Inferior parietal cortex (tissue), 1 donor: ENCODE measurements around the gene GABRA1.
A peak's percentile ranks its signal among the peaks of the same experiment; 100 is the strongest.

Experiments used
- DNase-seq: peaks from one replicate; pipeline ENCODE4 v3.0.0-alpha.2; 2016; ENCODE audit errors: extremely low spot score

The GABRA1 gene

DNA sequence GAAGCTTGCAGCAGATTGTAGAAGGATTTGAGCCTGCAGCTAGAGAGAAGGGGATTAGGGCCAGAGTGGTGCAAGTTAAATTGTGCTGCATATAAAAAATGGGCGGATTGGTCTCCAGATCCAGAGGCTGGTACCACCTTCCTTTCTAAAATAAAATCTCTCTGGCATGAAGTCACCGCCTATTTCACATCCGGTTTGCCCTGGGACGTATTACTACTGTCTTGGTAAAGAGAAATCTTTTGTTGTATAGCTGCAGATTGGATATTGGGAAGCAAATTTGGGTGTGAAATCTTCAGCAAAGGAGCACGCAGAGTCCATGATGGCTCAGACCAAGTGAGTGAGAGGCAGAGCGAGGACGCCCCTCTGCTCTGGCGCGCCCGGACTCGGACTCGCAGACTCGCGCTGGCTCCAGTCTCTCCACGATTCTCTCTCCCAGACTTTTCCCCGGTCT is at the start of gene GABRA1:
TSS of gene GABRA1 (plus strand) at position 180 of the 451 bp plus-strand sequence. CDS start 2,691 bp downstream, outside the sequence.
- DNase-seq, result peak; percentile 49

DNA sequence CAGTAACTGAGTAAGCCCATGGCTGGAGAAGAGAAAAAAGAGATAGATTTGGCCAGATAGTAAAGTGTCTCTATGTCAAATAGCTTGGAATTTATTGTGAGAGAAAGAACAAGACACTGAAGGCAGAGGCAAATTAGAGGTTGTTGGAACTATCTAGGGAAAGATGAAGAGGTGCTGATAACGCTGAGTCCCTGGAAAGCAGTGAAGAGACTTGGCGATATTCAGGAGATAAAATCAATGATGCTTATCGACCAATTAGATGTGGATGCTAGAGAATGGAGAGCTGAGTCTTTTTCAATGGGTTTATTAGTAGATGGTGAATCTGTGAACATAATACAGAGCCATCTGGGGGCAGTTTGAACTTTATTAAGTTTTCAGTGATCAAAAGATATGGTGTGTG is 48.6 kb upstream of the GABRA1 start:
- DNase-seq, result no peak

DNA sequence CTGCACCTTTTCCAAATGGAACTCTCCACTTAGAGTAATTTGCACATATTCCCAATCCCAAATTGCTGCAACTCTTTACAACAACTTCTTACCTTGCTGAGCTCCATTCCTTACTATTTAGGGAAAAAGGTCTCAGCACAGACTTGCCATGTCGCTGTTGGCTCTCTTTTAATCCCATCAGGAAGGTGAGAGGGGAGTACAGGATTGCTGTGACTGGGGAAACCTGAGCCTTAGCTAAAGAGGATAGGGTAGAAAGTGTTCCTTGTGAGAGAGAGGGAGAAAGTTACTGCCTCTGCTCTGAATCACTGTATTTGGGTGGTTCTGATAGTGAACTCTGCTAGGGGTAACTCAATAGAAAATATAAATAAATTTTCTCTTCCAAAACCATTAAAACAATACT is 43.7 kb upstream of the GABRA1 start:
- no peak for DNase-seq

DNA sequence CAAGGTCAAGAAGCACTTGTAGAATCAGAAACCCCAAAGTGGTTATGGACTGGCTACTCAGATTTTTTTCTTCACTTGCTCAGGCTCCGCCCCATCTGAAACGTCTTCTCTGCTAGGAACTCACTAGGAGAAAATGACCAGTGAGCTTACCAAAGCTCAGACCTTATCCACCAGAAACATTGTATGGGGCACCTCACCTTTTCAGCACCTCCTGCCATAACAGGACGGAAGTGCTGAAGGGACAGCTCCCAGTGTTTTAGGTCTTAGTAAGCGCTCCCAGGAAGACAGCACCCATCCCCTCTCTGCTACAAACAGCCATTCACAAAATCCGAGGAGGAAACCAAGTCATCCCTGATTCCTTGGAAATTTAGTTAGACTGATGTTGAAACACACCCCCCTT is 1.2 kb upstream of the GABRA1 start:
- no peak for DNase-seq

DNA sequence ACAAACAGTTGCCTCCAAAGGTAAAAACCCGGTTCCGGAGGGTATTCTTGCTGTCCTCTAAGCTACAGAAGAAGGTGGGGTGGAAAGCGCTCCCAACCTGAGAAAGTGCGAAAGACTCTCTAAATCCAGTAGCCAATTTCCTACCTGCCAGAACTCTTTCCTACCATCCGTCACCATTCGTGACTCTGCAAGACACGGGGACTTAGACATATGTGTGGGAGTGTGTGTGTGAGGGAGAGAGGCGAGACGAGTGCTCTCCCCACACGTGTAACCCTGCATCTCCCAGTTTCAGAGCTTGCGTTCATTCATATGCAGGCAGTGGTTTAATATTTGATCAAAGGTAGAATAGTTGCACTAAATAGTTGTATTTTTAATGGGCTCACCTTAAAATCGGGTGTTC is 473 bp upstream of the GABRA1 start:
- DNase-seq, result no peak

DNA sequence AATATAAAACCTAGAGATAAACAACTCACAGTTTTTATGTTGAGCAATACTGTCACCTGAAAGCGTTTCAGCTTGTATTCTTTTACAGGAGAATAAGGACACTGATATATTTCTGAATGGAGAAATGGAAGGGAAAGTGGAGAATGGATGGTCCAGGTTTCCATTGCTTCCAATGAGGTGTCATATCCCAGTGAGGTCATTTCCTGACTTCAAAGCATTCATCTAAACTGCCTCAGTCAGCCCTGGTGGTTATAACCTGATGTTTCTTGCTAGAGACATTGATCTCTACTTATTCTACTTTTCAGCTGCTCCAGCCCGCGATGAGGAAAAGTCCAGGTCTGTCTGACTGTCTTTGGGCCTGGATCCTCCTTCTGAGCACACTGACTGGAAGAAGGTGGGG is 2.6 kb downstream of the GABRA1 start:
- no peak for DNase-seq

DNA sequence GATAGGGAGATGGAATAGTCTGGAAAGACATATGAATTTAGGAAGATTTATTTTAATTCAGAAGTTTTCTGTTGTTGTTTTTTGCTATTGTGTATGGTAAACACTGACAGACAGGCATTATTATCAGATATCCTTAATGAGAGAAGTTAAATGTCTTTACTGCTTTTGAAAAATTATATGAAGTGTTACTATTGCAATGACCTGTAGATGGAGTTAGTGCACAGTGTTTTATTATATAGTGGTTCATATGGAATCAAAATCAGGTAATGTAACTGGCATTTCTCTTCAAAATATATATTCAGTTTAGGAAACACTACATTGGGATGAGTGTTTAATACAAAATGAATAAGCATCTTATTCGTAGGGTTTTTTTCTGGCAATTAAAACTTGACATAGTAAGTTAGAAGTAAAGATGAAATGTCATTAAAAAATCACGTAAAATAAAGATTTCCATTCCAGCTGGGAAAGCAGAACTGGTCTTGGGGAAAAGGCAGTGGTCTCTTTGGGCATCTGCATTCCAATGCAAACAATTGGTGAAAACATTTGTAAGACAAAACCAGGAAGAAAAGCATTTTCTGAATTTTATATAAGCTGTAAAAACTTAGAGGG is 3.9 kb downstream of the GABRA1 start:
- no peak for DNase-seq

DNA sequence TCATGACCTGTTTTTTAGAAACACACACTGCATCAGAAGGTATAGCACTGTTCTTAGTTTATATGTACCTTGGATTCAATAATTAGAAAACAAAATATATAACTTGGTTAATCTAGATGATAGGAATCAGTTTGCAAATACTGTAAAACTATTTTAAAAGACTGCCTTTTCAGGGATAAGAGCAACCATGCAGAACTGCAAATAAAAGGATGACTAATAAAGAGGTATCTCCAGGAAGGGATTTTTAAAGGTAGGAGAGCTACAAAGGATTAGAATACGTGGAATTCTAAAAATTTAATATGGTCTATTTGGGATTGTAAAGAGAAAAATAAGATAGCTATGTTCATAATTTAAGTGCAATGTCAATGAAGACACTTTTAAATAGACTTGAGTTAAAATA is 9.4 kb downstream of the GABRA1 start:
- peak; percentile 5 for DNase-seq

DNA sequence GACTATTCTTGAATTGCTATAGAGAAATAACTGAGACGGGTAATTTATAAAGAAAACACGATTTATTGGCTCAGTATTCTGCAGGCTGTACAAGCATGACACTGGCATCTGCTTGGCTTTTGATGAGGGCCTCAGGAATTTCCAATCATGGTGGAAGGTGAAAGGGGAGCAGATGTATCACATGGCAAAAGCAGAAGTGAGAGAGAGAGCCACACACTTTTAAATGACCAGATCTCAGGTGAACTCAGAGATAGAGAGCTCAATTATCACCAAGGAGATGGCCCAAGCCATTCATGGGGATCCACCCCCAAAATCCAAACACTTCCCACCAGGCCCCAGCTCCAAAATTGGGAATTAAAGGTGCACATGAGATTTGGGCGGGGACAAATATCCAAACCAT is 15.3 kb downstream of the GABRA1 start:
- no peak for DNase-seq

DNA sequence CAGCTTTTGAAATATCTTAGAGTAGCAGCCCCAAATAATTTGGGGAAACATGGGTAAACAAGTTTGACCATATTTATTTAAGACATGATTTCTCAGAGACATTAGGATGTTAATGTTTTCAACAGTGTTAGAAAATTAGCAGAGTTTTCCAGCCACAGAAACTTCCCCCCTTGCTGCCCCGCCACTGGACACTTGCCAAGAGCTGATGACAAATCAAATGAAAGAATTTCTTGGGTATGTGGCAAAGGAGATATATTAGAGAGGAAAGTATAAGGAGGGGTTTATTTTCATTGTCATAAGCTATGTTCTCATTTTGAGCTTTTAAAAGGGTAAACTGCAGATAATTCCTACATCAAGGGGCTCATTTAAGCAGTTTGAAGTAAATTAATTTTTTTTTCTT is 15.9 kb downstream of the GABRA1 start:
- DNase-seq, result no peak

DNA sequence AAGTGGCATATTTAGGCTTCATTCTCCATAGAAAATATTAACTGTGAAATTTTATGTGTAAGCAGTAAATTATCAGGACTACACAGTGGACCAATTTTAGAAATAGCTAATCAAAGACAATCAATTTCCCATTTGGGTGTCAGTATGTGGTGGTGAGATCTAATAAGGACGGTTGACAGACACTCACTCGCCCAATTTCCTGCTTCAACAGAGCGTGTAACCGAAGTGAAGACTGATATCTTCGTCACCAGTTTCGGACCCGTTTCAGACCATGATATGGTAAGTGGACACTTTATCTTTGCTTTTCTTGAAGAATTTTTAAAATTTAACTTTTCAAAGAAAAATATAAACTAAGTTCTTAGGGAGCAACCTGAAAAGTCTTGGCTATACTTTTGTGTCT is 17.6 kb downstream of the GABRA1 start:
- DNase-seq, result no peak

DNA sequence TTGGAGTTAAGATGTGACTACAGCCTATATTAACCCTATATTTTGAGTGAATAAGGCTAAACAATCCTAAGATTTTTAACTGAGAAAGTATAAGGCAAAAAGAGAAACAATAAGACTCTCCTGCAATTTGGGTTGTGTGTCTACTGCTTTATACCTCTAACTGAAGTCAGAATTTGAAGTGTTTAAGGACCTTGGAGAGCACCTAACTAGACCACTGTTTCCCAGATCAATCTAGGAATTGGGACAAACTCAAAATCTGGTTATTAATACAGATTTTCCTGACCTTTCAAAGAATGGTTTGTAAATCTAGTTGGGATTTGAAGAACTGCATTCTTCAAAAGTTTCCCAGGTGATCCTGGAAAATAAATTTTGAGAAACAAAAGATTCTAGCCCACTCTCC is 42.1 kb downstream of the GABRA1 start:
- no peak for DNase-seq

DNA sequence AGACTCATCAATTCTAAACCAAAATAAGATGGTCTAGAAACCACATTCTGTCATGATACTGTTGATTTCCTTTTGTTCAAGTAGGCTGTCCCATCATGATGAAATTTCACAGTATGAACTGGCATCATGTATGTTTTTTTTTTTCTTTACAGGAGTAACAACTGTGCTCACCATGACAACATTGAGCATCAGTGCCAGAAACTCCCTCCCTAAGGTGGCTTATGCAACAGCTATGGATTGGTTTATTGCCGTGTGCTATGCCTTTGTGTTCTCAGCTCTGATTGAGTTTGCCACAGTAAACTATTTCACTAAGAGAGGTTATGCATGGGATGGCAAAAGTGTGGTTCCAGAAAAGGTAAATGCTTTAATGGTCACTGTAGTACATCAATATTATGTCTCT is 47.6 kb downstream of the GABRA1 start:
- no peak for DNase-seq

DNA sequence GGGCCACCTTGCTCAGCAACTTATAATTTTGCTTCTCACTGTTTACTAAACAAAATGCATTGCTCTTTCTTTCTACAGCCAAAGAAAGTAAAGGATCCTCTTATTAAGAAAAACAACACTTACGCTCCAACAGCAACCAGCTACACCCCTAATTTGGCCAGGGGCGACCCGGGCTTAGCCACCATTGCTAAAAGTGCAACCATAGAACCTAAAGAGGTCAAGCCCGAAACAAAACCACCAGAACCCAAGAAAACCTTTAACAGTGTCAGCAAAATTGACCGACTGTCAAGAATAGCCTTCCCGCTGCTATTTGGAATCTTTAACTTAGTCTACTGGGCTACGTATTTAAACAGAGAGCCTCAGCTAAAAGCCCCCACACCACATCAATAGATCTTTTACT is 49.1 kb downstream of the GABRA1 start:
- no peak for DNase-seq

DNA sequence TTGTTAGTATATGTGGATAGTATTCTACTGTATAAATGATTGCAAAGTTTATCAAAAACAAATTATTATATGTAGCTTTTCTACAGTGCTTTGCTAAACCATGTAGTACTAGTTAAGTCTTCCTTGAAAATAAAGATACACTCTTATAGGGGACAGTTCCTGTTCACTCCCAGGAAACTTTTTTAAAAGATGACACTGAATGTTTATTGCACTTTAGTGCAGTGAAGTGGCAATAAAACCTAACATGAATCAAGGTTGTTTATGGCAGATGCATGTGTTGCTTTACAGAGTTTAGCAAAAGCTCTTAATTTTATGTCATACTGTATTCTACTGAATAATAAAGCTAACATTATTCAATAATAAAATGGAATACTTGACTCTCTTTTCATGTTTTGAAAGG is 51.7 kb downstream of the GABRA1 start:
- DNase-seq, result no peak

DNA sequence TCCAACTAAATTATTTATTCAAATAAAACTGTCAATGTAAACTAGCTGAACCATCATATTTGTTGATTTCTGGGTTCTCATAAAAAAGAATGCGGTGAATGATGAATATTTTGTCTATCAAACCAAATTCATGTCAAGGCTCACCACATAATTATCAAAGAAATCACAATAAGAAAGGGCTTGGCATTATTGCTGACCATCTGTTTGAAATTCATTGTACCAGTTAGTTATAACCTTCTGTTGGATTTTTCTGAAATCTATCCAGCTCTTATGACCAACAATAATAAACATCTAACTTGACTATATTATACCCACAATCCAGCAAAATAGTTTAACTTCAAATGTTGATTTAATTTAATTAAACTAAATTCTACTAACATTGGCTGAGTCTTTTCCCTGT is 53.1 kb downstream of the GABRA1 start:
- DNase-seq, result no peak

DNA sequence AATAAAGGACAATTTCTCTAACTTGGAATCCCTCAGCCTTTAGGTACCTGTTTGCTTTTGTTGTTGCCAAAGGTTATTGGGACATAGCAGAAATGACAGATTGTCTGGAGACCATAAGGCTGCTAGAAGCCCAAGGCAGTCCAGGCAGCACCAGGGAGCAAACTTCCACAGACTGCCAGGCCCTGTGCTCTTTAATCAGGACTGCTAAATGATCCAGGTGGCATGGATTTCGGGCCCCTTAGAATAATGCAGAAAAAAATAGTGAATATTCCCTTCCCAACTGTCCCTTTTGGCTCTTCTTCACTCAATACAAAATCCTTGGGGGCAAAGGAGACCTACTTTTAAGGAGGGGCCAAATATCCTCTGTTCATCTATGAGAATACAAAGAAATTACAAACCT is 73.9 kb downstream of the GABRA1 start:
- no peak for DNase-seq

DNA sequence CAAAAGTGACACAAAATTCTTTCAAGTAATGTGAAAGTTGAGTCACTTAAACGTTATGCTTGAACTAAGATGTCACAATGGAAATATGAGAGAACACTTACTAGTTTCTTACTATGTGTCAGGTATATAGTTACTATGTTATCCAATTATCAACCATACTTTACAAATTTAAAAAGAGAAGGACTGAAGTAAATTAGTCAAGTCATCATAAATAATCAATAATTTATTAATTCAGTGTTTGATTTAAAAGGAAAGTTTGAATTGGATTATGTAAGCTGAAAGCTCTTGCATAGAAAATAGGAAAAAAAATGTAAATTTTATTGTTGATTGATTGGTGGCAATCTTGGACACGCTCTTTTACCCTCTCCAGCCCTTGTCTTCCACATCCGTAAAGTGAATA is 76.3 kb downstream of the GABRA1 start:
- DNase-seq, result no peak

DNA sequence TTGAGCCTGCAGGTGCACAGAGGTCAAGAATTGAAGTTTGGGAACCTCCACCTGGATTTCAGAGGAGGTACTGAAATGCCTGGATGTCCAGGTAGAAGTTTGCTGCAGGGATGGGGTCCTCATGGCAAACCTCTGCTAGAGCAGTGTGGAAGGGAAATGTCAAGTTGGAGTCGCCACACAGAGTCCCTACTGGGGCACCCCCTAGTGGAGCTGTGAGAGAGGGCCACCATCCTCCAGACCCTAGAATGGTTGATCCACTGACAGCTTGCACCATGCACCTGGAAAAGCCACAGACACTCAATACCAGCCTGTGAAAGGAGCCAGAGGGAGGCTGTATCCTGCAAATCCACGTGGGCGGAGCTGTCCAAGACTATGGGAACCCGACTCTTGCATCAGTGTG is 78.0 kb downstream of the GABRA1 start:
- DNase-seq, result no peak

DNA sequence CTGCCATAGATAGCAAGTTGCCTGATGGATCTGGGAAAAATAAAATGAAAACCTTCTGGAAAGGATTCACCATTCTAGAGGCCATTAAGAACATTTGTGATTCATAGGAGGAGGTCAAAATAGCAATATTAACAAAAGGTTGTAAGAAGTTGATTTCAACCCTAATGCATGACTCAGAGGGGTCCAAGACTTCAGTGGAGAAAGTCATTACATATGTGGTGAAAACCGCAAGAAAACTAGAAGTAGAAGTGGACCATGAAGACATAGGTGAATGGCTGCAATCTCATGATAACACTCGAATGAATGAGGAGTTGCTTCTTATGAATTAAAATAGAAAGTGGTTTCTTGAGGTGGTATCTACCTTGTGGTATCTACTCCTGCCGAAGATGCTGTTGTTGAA is 86.6 kb downstream of the GABRA1 start:
- DNase-seq, result no peak

DNA sequence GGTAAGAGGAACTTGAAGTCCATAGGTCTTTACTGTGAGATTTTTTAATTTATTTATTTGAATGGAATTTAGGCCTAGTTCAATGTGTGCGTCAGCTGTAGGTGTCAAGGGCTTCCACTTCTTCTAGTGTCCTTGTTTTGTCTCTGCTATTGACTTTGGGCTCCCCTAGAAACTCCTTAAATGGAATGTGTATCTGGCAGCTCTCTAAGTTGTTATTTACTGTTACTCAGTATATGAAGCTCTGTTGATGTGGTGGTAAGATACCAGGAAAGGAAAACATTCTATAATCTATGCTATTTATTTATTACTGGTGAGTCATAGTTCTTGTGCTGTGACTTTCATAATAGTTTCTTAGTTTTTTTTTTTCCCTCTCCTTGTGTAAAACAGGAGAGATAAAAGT is 97.1 kb downstream of the GABRA1 start:
- DNase-seq, result no peak

DNA sequence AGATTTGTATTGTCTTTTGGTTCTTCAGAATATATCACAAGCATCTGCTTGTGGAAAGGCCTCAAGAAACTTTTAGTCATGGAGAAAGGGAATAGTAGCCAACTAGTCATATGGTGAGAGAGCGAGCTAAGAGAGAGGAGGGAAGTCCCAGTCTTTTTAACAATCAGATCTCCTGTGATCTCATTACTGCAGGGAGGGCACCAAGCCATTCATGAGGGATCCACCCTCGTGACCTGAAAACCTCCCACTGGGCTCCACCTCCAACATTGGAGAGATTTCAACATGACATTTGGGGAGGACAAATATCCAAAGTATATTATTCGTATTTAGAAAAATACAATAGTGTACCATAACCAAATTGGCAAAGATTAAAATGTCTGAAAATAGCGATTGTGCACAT is 99.0 kb downstream of the GABRA1 start:
- DNase-seq, result no peak
